ENCODE measurements around the gene ATG2B.

Gene ATG2B

DNA sequence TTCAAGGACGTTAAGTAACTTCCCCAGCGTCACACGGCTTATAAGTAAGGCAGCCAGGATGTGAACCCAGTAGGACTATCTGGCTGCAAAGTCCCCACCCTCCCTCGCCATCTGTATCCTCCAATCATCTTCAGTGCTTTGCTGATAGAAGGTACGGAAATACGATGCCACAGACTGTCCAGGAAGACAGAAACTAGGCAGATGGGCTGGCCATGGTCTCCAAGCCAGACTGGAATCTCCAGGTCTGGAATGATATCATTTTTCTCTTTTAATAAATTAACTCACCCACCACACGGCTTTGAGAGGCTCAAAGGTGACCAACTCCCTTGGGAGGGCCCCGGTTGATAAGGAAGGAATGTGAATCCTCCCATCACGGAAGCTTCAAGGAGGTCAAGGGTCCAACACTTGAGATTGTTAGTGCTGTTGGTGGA, 123.4 kb downstream of the ATG2B start:
- TF ChIP-seq, protein P1, sequence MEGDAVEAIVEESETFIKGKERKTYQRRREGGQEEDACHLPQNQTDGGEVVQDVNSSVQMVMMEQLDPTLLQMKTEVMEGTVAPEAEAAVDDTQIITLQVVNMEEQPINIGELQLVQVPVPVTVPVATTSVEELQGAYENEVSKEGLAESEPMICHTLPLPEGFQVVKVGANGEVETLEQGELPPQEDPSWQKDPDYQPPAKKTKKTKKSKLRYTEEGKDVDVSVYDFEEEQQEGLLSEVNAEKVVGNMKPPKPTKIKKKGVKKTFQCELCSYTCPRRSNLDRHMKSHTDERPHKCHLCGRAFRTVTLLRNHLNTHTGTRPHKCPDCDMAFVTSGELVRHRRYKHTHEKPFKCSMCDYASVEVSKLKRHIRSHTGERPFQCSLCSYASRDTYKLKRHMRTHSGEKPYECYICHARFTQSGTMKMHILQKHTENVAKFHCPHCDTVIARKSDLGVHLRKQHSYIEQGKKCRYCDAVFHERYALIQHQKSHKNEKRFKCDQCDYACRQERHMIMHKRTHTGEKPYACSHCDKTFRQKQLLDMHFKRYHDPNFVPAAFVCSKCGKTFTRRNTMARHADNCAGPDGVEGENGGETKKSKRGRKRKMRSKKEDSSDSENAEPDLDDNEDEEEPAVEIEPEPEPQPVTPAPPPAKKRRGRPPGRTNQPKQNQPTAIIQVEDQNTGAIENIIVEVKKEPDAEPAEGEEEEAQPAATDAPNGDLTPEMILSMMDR (IDR thresholded peaks at IDR 0.05; ENCODE audit: low read depth, low read length): no peak
- no peak overlapping the region for H3K4me3 ChIP-seq (ENCODE audit: low read depth, low read length)

DNA sequence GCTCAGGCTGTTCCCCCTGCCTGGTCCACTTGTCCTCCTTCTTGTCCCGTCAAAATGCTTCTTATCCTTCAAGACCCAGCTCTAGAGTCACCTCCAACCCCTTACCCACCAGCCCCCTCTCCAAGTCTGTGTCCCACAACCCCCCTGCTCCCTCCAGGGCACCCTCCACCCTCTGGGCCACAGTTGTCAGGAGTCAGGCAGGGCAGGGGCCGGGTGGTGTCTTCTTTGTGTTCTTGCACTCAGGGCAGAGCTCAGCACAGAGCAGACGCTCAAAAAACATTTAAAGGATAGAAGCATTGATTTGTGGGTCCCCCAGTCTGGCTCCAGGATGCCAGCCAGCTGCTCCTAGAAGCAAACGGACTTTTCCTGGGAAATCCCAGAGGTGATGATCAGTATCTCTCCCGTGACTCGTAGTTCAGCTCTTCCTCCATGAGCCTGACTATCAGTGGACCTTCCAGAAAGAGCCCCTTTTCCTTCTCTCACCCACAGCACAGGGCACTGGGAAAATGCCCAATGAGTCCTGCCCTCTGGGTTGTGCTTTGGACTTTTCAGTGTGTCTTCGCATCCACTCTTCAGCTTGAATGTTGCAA, 124.4 kb downstream of the ATG2B start:
- no peak overlapping the region for H3K4me3 ChIP-seq (ENCODE audit: low read depth, low read length)
- TF ChIP-seq, protein P1 (IDR thresholded peaks at IDR 0.05; ENCODE audit: low read depth, low read length): no peak

DNA sequence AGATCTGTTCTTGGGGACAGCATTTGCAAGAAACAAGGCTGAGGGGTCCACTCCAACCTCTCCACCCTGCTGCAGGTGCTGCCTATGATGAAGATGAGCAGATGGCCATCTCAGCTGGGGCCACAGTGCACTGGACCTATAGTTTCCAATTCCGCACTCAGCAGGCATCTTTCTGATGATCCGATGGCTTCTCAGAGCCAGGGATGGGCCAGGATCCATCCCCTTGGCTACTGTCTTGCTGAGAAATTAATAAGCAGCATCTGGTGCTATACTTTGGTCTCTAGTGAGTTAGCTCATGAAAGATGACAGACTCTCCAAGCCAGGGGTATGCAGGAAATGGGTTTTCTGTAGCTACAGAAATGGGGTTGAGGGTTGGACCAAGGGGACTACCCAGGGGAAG, 125.5 kb downstream of the ATG2B start:
- no peak overlapping the region for H3K4me3 ChIP-seq (ENCODE audit: low read depth, low read length)
- TF ChIP-seq, protein P1 (IDR thresholded peaks at IDR 0.05; ENCODE audit: low read depth, low read length): no peak

DNA sequence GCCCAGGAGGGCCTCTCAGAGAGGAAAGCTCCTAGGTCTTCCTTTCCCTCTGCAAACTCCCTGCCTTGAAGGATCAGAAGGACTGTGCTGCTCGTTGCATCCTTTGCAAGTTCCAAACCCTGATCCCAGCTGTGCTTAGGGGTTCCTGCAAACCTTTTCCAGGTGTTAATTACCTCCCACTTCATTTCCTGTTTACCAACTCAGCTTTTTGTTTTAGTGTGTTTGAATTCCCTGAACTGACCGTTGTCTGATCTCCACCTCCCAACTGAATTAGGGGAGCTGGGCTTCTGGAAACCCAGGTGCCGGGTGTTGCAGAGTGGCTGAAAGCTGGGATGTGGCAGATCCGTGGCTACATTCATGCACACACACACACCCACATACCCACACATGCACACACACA, 127.7 kb downstream of the ATG2B start:
- H3K4me3 ChIP-seq (ENCODE audit: low read depth, low read length): no peak overlapping the region
- TF ChIP-seq, protein P1 (IDR thresholded peaks at IDR 0.05; ENCODE audit: low read depth, low read length): no peak

DNA sequence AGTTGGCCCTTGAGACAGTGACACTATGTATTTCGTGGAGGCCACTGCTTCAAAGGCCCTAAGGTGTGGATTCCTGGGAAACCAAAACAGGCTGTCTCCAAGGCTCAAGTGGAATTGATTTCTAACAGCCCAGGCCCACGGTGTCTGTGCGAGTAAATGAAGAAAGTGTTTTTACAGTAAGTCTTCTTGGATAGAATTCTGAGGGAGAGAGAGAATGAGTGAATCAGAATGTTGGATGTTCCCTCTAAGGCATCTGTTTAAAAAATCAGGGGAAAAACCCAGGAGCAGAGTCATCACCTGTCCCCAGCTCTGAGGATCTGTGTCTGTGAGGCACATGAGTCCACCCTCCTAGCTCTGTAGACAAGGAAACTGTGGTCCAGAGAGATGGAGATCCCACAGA, 129.5 kb downstream of the ATG2B start:
- H3K4me3 ChIP-seq (ENCODE audit: low read depth, low read length): no peak overlapping the region
- TF ChIP-seq, protein P1 (IDR thresholded peaks at IDR 0.05; ENCODE audit: low read depth, low read length): no peak

DNA sequence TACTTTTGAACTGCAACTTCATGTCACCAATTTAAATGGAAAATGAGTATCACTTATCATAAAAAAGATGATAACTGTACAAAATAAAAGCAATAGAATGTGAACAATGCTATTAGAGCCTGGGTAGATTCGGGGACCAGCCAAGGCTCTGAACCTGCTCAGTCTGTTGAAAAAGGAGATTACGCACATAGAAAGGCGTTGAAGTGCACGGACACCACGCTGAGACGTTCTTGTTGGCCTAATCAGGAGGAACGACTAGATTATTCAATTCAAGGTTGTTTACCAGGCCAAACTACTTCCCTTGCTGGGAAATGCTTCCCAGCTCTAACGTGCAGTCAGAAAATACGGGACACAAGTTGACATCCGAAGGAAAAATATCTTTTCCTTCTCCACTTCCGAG, 130.6 kb downstream of the ATG2B start:
- H3K4me3 ChIP-seq (ENCODE audit: low read depth, low read length): no peak overlapping the region
- TF ChIP-seq, protein P1 (IDR thresholded peaks at IDR 0.05; ENCODE audit: low read depth, low read length): no peak

DNA sequence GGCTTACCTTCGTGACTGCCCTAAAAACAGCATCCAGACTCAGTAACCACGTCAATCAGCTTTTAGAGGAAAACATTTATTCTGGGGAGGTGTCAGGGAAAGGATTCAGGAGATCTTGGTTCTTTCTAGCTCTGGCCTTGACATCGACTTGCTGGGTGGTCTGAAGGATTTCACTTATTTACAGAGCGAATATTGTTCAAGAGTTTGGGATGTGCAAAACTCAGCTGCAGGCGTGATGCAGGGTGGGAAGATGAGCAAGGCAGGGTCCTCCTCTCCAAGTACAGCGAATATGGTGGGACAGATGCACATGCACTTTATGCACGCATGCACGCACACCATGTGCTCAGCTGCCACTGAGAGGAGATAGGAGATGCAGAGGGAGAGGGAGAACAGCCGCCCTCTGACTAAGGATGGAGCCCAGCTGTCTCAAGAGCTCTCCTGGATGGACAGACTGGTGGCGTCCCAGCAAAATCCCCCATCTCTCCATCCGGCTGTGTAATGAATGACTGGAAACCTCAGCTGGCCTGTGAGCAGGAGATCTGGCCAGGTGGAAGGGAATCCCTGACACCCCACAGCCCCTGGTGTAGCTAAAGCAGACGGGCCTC, 131.5 kb downstream of the ATG2B start:
- H3K4me3 ChIP-seq (ENCODE audit: low read depth, low read length): no peak overlapping the region
- TF ChIP-seq, protein P1 (IDR thresholded peaks at IDR 0.05; ENCODE audit: low read depth, low read length): no peak

All from WI38 (cell line).